ENCODE data around the gene CELF3. TPM values are rescaled to one million over a fixed set of nuclear protein-coding genes. Genes with fewer than 3 reads are reported as not detected.

CELF3 gene
- total RNA-seq, 2 experiments from 2014 or later: not detected

Other genes starting within 250 kb of the CELF3 start
- gene CGN, start 205.4 kb downstream of the CELF3 start, total RNA-seq: 1 to 10 TPM in 1 of 2 experiments, under 1 TPM in 1; 0.62 to 1.5 TPM
- 1 to 10 TPM; 2.3 to 2.8 TPM for gene TUFT1, start 176.5 kb downstream of the CELF3 start, total RNA-seq
- gene SNX27, start 104.8 kb downstream of the CELF3 start, total RNA-seq: 10 to 100 TPM; 22.9 to 23.6 TPM
- not detected for gene RIIAD1, start 4.7 kb upstream of the CELF3 start, total RNA-seq
- 100 to 1,000 TPM; 157 to 160 TPM for gene MRPL9, start 46.7 kb upstream of the CELF3 start, total RNA-seq
- 10 to 100 TPM; 22.0 to 22.5 TPM for gene TDRKH, start 73.7 kb upstream of the CELF3 start, total RNA-seq
- under 1 TPM in 1 of 2 experiments, not detected in 1; 0.07 TPM for gene LINGO4, start 88.6 kb upstream of the CELF3 start, total RNA-seq
- gene RORC, start 115.0 kb upstream of the CELF3 start, total RNA-seq: 1 to 10 TPM; 1.4 to 1.6 TPM
- 1 to 10 TPM; 2.3 to 2.7 TPM for gene C2CD4D, start 123.0 kb upstream of the CELF3 start, total RNA-seq
- gene THEM5, start 136.9 kb upstream of the CELF3 start, total RNA-seq: not detected
- gene THEM4, start 192.7 kb upstream of the CELF3 start, total RNA-seq: 10 to 100 TPM; 20.1 to 22.0 TPM

Data from activated naive CD4-positive, alpha-beta T cell treated with anti-CD3 and anti-CD28 coated beads for 36 hours (primary cell).